HEK293T (cell line): ENCODE data around the gene RIT2.

Source experiments
- BHLHE40 ChIP-seq: fragments of 450-650 bp; IDR thresholded peaks from 2 replicates; pipeline ENCODE4 v1.6.1; 2016; ENCODE audit warnings: mild to moderate bottlenecking, moderate library complexity, borderline replicate concordance
- CTBP1 ChIP-seq: fragments of 450-650 bp; IDR thresholded peaks from 2 replicates; pipeline ENCODE4 v1.6.1; 2016; ENCODE audit warnings: borderline replicate concordance
- ELF4 ChIP-seq: fragments of 450-650 bp; IDR thresholded peaks from 2 replicates; pipeline ENCODE4 v1.6.1; 2017; ENCODE audit warnings: antibody characterized with exemption
- FOXA1 ChIP-seq: fragments of 450-650 bp; IDR thresholded peaks from 2 replicates; pipeline ENCODE4 v1.6.1; 2016; ENCODE audit warnings: mild to moderate bottlenecking
- FOXK2 ChIP-seq: fragments of 450-650 bp; IDR thresholded peaks from 2 replicates; pipeline ENCODE4 v1.6.1; 2016; ENCODE audit warnings: mild to moderate bottlenecking
- FOXM1 ChIP-seq: fragments of 450-650 bp; IDR thresholded peaks from 2 replicates; pipeline ENCODE4 v1.6.1; 2017; ENCODE audit warnings: mild to moderate bottlenecking, borderline replicate concordance
- HDGF ChIP-seq: fragments of 450-650 bp; IDR thresholded peaks from 2 replicates; pipeline ENCODE4 v1.6.1; 2017; ENCODE audit warnings: antibody characterized with exemption, borderline replicate concordance
- LEF1 ChIP-seq: fragments of 450-650 bp; IDR thresholded peaks from 2 replicates; pipeline ENCODE4 v1.6.1; 2017; ENCODE audit warnings: mild to moderate bottlenecking, borderline replicate concordance
- NFRKB ChIP-seq: fragments of 450-650 bp; IDR thresholded peaks from 2 replicates; pipeline ENCODE4 v1.6.1; 2016; ENCODE audit warnings: mild to moderate bottlenecking, moderate library complexity
- PKNOX1 ChIP-seq: fragments of 450-650 bp; IDR thresholded peaks from 2 replicates; pipeline ENCODE4 v1.6.1; 2016
- SP1 ChIP-seq: fragments of 450-650 bp; IDR thresholded peaks from 2 replicates; pipeline ENCODE4 v1.6.1; 2017
- SUZ12 ChIP-seq: fragments of 450-650 bp; IDR thresholded peaks from 2 replicates; pipeline ENCODE4 v1.6.1; 2016; ENCODE audit warnings: mild to moderate bottlenecking
- TARDBP ChIP-seq: fragments of 450-650 bp; IDR thresholded peaks from 2 replicates; pipeline ENCODE4 v1.6.1; 2016

- TF ChIP-seq NFRKB (no peak), PKNOX1 (no peak), FOXM1 (no peak), BHLHE40 (no peak), FOXA1 (no peak), SUZ12 (no peak), ELF4 (no peak), FOXK2 (no peak), SP1 (no peak), TARDBP (no peak), LEF1 (no peak), CTBP1 (no peak), HDGF (no peak)
These were observed 343.5 kb downstream of the RIT2 start for GRCh38 chr18:42771936-42772335.
